ENCODE data around the gene NKIRAS1. TPM values are rescaled to one million over a fixed set of nuclear protein-coding genes. Genes with fewer than 3 reads are reported as not detected.

NKIRAS1 gene
- total RNA-seq, 1 experiment from 2014 or later = 12.0 TPM

DNA sequence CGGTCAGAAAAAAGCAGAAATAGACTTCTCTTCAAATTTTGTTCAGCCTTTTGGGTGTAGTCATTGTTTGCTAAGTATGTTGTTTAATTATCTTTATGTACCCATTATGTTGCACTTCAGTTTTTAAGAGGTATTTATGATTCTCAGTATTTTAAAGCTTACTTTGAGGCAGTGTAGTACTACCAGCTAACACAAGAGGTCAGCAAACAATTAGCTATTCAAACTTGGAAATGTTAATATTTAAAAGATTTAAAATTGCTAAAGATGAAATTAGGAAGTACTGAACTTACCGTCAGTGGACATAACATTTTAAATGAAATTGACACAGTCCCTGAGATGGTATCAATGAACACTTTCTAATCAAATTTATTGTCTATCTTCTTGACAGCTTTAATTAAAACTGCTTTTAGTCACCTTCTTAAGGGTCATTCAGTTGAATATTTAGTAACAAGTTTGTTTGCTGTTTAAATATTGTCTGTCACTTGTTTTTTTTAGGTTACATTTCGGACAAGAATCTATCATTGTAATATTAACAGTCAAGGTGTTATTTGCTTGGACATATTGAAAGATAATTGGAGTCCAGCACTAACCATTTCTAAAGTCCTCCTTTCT is 28.1 kb downstream of the NKIRAS1 start:
- no peaks in the 10 kb centered on the region for H3K9me2 ChIP-seq (ENCODE audit: insufficient read depth)
- ChIA-PET POLR2A (no interaction called here), CTCF (interaction anchor here (0.8 to 1.8 kb wide), 19 partner anchors 9 to 348 kb away, joined by 3 to 14 read pairs (median 4); partner anchors contain the start of genes NKIRAS1 and RPL15), RAD21 (ENCODE audit: low non-redundant PET in 1 of 2, low total read pairs in 2 of 2, uncharacterized antibody in 2 of 2, unreplicated experiment in 2 of 2) (no interaction called here)
- DNase-seq (ENCODE audit: low read depth, low spot score) (peak; percentile 33), ATAC-seq (peak; percentile 44)
- no peaks in the 10 kb centered on the region for H3K9me3 ChIP-seq (ENCODE audit: control insufficient read depth in 1 of 2, insufficient read depth in 1 of 2, low read depth in 1 of 2, low read length in 2 of 2)
- no peaks in the 10 kb centered on the region for H3K27me3 ChIP-seq (ENCODE audit: insufficient read depth, low read length)
- TF ChIP-seq POLR2AphosphoS5 (IDR thresholded peaks at IDR 0.05; ENCODE audit: low read depth, low read length) = no peak
- TF ChIP-seq SRF (IDR thresholded peaks at IDR 0.05; ENCODE audit: low read depth) = no peak
- TF ChIP-seq EGR1 (IDR thresholded peaks at IDR 0.05; ENCODE audit: low read depth) = no peak
- TF ChIP-seq CBX3 (IDR thresholded peaks at IDR 0.05; ENCODE audit: low read depth) = no peak
- TF ChIP-seq EZH2 (IDR thresholded peaks at IDR 0.05) = no peak
- no peak for TF ChIP-seq ZNF274 (IDR thresholded peaks at IDR 0.05; ENCODE audit: low read depth, low read length)
- no peak for TF ChIP-seq ZBTB33 (IDR thresholded peaks at IDR 0.05; ENCODE audit: extremely low read depth, insufficient replicate concordance, low read length)
- no peak for TF ChIP-seq JUND (IDR thresholded peaks at IDR 0.05)
- peak; percentile 76 for TF ChIP-seq RAD21 (IDR thresholded peaks at IDR 0.05; ENCODE audit: low read depth)
- TF ChIP-seq MAX (IDR thresholded peaks at IDR 0.05) = no peak
- TF ChIP-seq, protein P1, sequence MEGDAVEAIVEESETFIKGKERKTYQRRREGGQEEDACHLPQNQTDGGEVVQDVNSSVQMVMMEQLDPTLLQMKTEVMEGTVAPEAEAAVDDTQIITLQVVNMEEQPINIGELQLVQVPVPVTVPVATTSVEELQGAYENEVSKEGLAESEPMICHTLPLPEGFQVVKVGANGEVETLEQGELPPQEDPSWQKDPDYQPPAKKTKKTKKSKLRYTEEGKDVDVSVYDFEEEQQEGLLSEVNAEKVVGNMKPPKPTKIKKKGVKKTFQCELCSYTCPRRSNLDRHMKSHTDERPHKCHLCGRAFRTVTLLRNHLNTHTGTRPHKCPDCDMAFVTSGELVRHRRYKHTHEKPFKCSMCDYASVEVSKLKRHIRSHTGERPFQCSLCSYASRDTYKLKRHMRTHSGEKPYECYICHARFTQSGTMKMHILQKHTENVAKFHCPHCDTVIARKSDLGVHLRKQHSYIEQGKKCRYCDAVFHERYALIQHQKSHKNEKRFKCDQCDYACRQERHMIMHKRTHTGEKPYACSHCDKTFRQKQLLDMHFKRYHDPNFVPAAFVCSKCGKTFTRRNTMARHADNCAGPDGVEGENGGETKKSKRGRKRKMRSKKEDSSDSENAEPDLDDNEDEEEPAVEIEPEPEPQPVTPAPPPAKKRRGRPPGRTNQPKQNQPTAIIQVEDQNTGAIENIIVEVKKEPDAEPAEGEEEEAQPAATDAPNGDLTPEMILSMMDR (IDR thresholded peaks at IDR 0.05 in 2 of 3, conservative IDR thresholded peaks at IDR 0.05 in 1 of 3; ENCODE audit: borderline replicate concordance in 1 of 3, insufficient read depth in 1 of 3, low read depth in 2 of 3, low read length in 2 of 3) = peak; percentile 41 to 84 (median 74); a peak in 5 of 6 replicates
- intact Hi-C loops (cut with micrococcal nuclease) = loop anchor here (2.0 to 5.0 kb wide), 2 partner anchors 350 to 794 kb away; no protein-coding TSS in a partner anchor
- no peak overlapping the region for H2AFZ ChIP-seq (ENCODE audit: low read depth, low read length, poor library complexity, severe bottlenecking)
- no peak overlapping the region for H3K27ac ChIP-seq (ENCODE audit: low read depth, low read length)
- no peaks in the 10 kb centered on the region for H4K20me1 ChIP-seq (ENCODE audit: insufficient read depth)
- BruUV-seq (replicated peaks) = no TSS peak
- no peak overlapping the region for H3K9ac ChIP-seq (ENCODE audit: low read length)
- peaks cover 5 to 8% of the 10 kb centered on the region in 2 experiments; a peak in 3 of 4 replicates for H3K36me3 ChIP-seq (ENCODE audit: control insufficient read depth in 1 of 2, insufficient read depth in 2 of 2, low read length in 2 of 2)
- peaks cover 43% of the 10 kb centered on the region for H3K79me2 ChIP-seq (ENCODE audit: insufficient read depth, low read length)
- H3K4me3 ChIP-seq (replicated peaks in 1 of 2; ENCODE audit: low read depth in 1 of 2, low read length in 2 of 2) = no peak overlapping the region
- peaks cover 0 to 6% of the 10 kb centered on the region in 2 experiments; a peak in 3 of 4 replicates for H3K4me1 ChIP-seq (ENCODE audit: control insufficient read depth in 1 of 2, insufficient read depth in 2 of 2, low read length in 2 of 2)
- no peak overlapping the region for H3K4me2 ChIP-seq (ENCODE audit: low read length)

Data from HCT116 (cell line).